ENCODE data around the gene NUFIP1.

GRCh38 chr13:44978328-44978727 lies 10.9 kb downstream of the NUFIP1 start:
- TF ChIP-seq CTCF (IDR thresholded peaks at IDR 0.05; ENCODE audit: low read length), result no peak
- no peak for TF ChIP-seq EZH2 (optimal IDR thresholded peaks at IDR 0.05; ENCODE audit: low read depth, low read length)
- TF ChIP-seq EZH2phosphoT487 (IDR thresholded peaks at IDR 0.05; ENCODE audit: low read length), result no peak
